ENCODE measurements around the gene C22orf23. TPM values are rescaled to one million over a fixed set of nuclear protein-coding genes. Genes with fewer than 3 reads are reported as not detected.

The C22orf23 gene
- polyA plus RNA-seq, 2 of the 4 experiments (the other 2 are of a cell fraction), result 0.26 to 0.52 TPM

GRCh38 chr22:37972527-37972926 lies 19.1 kb upstream of the C22orf23 start:
- Histone ChIP-seq H3K4me1 (no peaks in the 10 kb centered on the region), H3K4me2 (no peak overlapping the region), H3K9me3 (no peaks in the 10 kb centered on the region), H3K27ac (no peak overlapping the region), H3K4me3 (no peak overlapping the region)
- no peak for FAIRE-seq
- WGBS (ENCODE audit: missing lambda C conversion rate), result 60% methylated on average over 3 of the region's 3 CpGs
- ChIA-PET CTCF (no interaction called here), POLR2A (no interaction called here)
- DNase-seq (ENCODE audit: low read depth in 1 of 2, low spot score in 1 of 2), result no peak
- TF ChIP-seq EHMT2 (IDR thresholded peaks at IDR 0.05; ENCODE audit: low read depth) (no peak), SMC3 (IDR thresholded peaks at IDR 0.05) (no peak), TP53 (CRISPR knock-in tag; IDR thresholded peaks at IDR 0.05) (no peak), TFCP2L1 (CRISPR knock-in tag; IDR thresholded peaks at IDR 0.05) (no peak), ZC3H11A (IDR thresholded peaks at IDR 0.05) (no peak), JUN (IDR thresholded peaks at IDR 0.05) (no peak), MAZ (IDR thresholded peaks at IDR 0.05; ENCODE audit: borderline replicate concordance, low read depth, low read length) (no peak), HOXB5 (CRISPR knock-in tag; IDR thresholded peaks at IDR 0.05) (no peak), CHD2 (IDR thresholded peaks at IDR 0.05; ENCODE audit: low read length, partially characterized antibody) (no peak), JUNB (IDR thresholded peaks at IDR 0.05) (no peak), ELK1 (IDR thresholded peaks at IDR 0.05; ENCODE audit: low read depth, low read length) (no peak), BHLHE40 (IDR thresholded peaks at IDR 0.05; ENCODE audit: low read depth, low read length) (no peak), ZFP36 (IDR thresholded peaks at IDR 0.05; ENCODE audit: borderline replicate concordance, partially characterized antibody) (no peak), CTCF (IDR thresholded peaks at IDR 0.05) (no peak), REST (IDR thresholded peaks at IDR 0.05) (no peak), CBX8 (IDR thresholded peaks at IDR 0.05) (no peak), NPAS2 (CRISPR knock-in tag; IDR thresholded peaks at IDR 0.05; ENCODE audit: borderline replicate concordance) (no peak), HOXA7 (CRISPR knock-in tag; IDR thresholded peaks at IDR 0.05) (no peak)
- TF ChIP-seq, protein P1, sequence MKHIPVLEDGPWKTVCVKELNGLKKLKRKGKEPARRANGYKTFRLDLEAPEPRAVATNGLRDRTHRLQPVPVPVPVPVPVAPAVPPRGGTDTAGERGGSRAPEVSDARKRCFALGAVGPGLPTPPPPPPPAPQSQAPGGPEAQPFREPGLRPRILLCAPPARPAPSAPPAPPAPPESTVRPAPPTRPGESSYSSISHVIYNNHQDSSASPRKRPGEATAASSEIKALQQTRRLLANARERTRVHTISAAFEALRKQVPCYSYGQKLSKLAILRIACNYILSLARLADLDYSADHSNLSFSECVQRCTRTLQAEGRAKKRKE (CRISPR knock-in tag; IDR thresholded peaks at IDR 0.05; ENCODE audit: low read depth), result no peak
- TF ChIP-seq, protein P2, sequence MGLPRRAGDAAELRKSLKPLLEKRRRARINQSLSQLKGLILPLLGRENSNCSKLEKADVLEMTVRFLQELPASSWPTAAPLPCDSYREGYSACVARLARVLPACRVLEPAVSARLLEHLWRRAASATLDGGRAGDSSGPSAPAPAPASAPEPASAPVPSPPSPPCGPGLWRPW (IDR thresholded peaks at IDR 0.05), result no peak
- ATAC-seq, result no peak
